ENCODE data around the gene INSIG1. TPM values are rescaled to one million over a fixed set of nuclear protein-coding genes. Genes with fewer than 3 reads are reported as not detected.

INSIG1 gene
- total RNA-seq, 4 donors from 2014 or later: 36.3 to 147 (median 100) TPM

GRCh38 chr7:155357573-155358041 is 59.9 kb downstream of the INSIG1 start:
- no peak overlapping the region for H3K4me3 ChIP-seq
- H3K4me1 ChIP-seq: no peaks in the 10 kb centered on the region
- peak in 1 of 3 donors; percentile 31 for DNase-seq
- H3K27ac ChIP-seq: no peak overlapping the region
- no peak for TF ChIP-seq POLR2A (IDR thresholded peaks at IDR 0.05)
- TF ChIP-seq CTCF (IDR thresholded peaks at IDR 0.05): no peak
- no peaks in the 10 kb centered on the region for H3K36me3 ChIP-seq
- H3K27me3 ChIP-seq: peaks cover 0 to 4% of the 10 kb centered on the region in 2 donors
- no peaks in the 10 kb centered on the region for H3K9me3 ChIP-seq

GRCh38 chr7:155358066-155358947 is 60.6 kb downstream of the INSIG1 start:
- Histone ChIP-seq H3K9me3 (no peaks in the 10 kb centered on the region), H3K4me1 (no peaks in the 10 kb centered on the region), H3K27me3 (peaks cover 0 to 4% of the 10 kb centered on the region in 2 donors), H3K4me3 (no peak overlapping the region), H3K36me3 (no peaks in the 10 kb centered on the region), H3K27ac (no peak overlapping the region)
- TF ChIP-seq POLR2A (IDR thresholded peaks at IDR 0.05) (no peak), CTCF (IDR thresholded peaks at IDR 0.05) (no peak)
- peak in 1 of 3 donors; percentile 40 for DNase-seq

- peak in 1 of 3 donors; percentile 21 for DNase-seq
- no peaks in the 10 kb centered on the region for H3K4me1 ChIP-seq
- no peaks in the 10 kb centered on the region for H3K9me3 ChIP-seq
- no peak for TF ChIP-seq POLR2A (IDR thresholded peaks at IDR 0.05)
- TF ChIP-seq CTCF (IDR thresholded peaks at IDR 0.05): no peak
- H3K27ac ChIP-seq: no peak overlapping the region
- H3K4me3 ChIP-seq: no peak overlapping the region
- H3K36me3 ChIP-seq: no peaks in the 10 kb centered on the region
- H3K27me3 ChIP-seq: peaks cover 0 to 4% of the 10 kb centered on the region in 2 donors
These were observed 61.5 kb downstream of the INSIG1 start for GRCh38 chr7:155358948-155359712.

Other genes with a start within 250 kb of the INSIG1 start
- gene HTR5A, start 227.6 kb upstream of the INSIG1 start, total RNA-seq: not detected
- not detected for gene EN2, start 160.3 kb downstream of the INSIG1 start, total RNA-seq
- gene CNPY1, start 248.7 kb downstream of the INSIG1 start, total RNA-seq: under 1 TPM in 1 of 4 donors, not detected in 3; 0.40 TPM

All from Peyer's patch (tissue), 4 donors.